ENCODE data around the gene TGFB2.

Gene TGFB2

DNA sequence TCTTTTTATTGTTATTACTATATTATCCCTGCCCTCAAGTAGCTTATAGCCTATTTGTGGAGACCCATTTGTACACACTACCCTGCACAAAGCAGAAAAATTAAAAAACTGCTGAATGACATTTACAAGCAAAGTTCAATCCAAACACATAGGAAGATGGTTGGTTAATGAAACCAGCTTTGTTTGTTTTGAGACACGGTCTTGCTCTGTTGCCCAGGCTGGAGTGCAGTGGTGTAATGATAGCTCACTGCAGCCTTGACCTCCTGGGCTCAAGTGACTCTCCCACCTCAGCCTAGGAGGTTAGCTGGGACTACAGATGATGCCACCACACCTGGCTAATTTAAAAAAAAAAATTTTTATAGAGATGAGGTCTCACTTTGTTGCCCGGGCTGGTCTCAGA, 31.6 kb downstream of the TGFB2 start:
- TF ChIP-seq FOXM1 (IDR thresholded peaks at IDR 0.05; ENCODE audit: borderline replicate concordance, low read depth): no peak
- TF ChIP-seq, protein P1, sequence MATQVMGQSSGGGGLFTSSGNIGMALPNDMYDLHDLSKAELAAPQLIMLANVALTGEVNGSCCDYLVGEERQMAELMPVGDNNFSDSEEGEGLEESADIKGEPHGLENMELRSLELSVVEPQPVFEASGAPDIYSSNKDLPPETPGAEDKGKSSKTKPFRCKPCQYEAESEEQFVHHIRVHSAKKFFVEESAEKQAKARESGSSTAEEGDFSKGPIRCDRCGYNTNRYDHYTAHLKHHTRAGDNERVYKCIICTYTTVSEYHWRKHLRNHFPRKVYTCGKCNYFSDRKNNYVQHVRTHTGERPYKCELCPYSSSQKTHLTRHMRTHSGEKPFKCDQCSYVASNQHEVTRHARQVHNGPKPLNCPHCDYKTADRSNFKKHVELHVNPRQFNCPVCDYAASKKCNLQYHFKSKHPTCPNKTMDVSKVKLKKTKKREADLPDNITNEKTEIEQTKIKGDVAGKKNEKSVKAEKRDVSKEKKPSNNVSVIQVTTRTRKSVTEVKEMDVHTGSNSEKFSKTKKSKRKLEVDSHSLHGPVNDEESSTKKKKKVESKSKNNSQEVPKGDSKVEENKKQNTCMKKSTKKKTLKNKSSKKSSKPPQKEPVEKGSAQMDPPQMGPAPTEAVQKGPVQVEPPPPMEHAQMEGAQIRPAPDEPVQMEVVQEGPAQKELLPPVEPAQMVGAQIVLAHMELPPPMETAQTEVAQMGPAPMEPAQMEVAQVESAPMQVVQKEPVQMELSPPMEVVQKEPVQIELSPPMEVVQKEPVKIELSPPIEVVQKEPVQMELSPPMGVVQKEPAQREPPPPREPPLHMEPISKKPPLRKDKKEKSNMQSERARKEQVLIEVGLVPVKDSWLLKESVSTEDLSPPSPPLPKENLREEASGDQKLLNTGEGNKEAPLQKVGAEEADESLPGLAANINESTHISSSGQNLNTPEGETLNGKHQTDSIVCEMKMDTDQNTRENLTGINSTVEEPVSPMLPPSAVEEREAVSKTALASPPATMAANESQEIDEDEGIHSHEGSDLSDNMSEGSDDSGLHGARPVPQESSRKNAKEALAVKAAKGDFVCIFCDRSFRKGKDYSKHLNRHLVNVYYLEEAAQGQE (IDR thresholded peaks at IDR 0.05; ENCODE audit: low read depth): no peak

DNA sequence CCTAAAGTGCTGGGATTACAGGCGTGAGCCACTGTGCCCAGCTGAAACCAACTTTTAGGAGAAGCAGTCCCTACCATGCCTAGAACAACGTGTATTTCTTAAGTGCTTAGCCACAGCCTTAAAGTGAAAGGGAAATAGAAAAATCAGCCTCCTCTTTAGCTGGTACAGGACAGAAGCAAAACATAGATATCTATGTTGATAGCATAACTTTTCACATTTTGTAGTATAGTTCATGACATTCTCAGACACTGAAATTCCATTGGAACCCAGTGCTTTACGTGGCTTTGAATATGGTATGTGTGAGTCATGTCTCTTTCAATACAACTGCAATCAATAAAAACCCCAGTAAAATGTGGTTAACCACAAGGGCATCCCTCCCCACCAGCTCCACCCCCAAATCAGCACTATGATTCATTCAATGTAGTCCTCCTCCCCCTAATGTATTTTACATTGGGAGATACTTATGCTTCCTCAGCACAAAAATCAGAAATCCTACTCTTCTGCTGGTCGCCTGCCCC, 32.1 kb downstream of the TGFB2 start:
- TF ChIP-seq CEBPB (IDR thresholded peaks at IDR 0.05): no peak
- peak; percentile 83 for TF ChIP-seq TEAD4 (IDR thresholded peaks at IDR 0.05)
- TF ChIP-seq NFIC (IDR thresholded peaks at IDR 0.05): peak; percentile 38; the same call in 1 of the 2 replicates
- TF ChIP-seq, protein P2, sequence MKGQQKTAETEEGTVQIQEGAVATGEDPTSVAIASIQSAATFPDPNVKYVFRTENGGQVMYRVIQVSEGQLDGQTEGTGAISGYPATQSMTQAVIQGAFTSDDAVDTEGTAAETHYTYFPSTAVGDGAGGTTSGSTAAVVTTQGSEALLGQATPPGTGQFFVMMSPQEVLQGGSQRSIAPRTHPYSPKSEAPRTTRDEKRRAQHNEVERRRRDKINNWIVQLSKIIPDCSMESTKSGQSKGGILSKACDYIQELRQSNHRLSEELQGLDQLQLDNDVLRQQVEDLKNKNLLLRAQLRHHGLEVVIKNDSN (IDR thresholded peaks at IDR 0.05): no peak
- peak; percentile 87 for TF ChIP-seq EP300 (IDR thresholded peaks at IDR 0.05; ENCODE audit: borderline replicate concordance)
- 0 out of 2 replicates have a peak, but pooled peaks have one; percentile 21 for TF ChIP-seq MAX (IDR thresholded peaks at IDR 0.05)
- peak; percentile 82 for TF ChIP-seq TCF12 (IDR thresholded peaks at IDR 0.05; ENCODE audit: low read depth)
- peak; percentile 54; the same call in 1 of the 2 replicates for TF ChIP-seq FOXM1 (IDR thresholded peaks at IDR 0.05; ENCODE audit: borderline replicate concordance, low read depth)
- no peak for TF ChIP-seq ZBTB7A (IDR thresholded peaks at IDR 0.05; ENCODE audit: low read depth)

DNA sequence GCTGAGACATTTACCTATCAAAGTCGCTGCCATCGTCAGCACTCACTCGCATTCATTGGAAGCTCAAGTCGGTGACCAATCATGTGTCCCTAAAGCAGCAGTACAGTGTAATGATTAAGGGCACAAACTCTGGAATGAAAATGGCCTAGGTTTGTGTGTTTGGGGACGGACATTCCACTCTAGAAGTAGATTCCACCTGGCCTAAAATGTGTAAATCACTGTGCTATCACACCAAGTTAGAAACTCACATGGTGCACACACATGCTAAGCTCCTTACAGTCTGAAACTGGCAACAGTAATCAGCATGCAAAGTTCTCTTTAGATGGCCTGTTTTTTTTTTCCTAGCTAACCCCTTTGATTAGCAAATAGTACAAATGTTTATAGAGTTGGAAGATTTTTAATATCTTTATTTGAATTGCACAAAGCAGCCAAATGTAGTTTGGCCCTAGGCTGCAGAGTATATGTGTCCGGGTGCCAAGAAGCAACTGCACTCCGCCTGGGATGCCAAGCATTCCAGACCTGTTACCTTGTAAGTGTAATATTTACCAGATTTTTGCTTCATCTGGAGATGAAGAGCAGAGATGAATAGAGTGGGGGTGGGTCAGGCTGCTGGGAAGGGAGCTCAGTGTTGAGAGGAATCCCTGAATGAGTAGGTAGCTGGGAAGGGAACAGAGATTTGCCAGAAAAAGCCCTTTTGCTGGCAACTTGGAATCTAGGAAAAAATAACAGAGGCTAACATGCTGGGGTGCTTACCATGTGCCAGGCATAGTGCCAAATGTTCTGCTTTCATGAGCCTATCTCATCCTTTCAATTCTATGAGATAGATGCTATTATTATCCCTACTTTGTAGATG, 35.2 kb downstream of the TGFB2 start:
- TF ChIP-seq MAX (IDR thresholded peaks at IDR 0.05) (peak; percentile 43; the same call in 1 of the 2 replicates), TCF12 (IDR thresholded peaks at IDR 0.05; ENCODE audit: low read depth) (peak; percentile 63), TEAD4 (IDR thresholded peaks at IDR 0.05) (peak; percentile 97), CEBPB (IDR thresholded peaks at IDR 0.05) (no peak), EP300 (IDR thresholded peaks at IDR 0.05; ENCODE audit: borderline replicate concordance) (peak; percentile 69), ZBTB7A (IDR thresholded peaks at IDR 0.05; ENCODE audit: low read depth) (no peak), EGR1 (IDR thresholded peaks at IDR 0.05) (no peak), TAF1 (IDR thresholded peaks at IDR 0.05; ENCODE audit: low read depth) (no peak), NFIC (IDR thresholded peaks at IDR 0.05) (peak; percentile 57), RAD21 (IDR thresholded peaks at IDR 0.05; ENCODE audit: low read depth) (peak; percentile 14; the same call in 1 of the 2 replicates), CREB1 (IDR thresholded peaks at IDR 0.05; ENCODE audit: low read depth) (no peak), FOXM1 (IDR thresholded peaks at IDR 0.05; ENCODE audit: borderline replicate concordance, low read depth) (peak; percentile 36), YY1 (IDR thresholded peaks at IDR 0.05; ENCODE audit: low read depth) (no peak)
- TF ChIP-seq, protein P1 (IDR thresholded peaks at IDR 0.05; ENCODE audit: low read depth): no peak
- TF ChIP-seq, protein P2 (IDR thresholded peaks at IDR 0.05): no peak

GRCh38 chr1:218382261-218382660, 37.1 kb downstream of the TGFB2 start:
- TF ChIP-seq ZBTB7A (IDR thresholded peaks at IDR 0.05; ENCODE audit: low read depth) (no peak), TAF1 (IDR thresholded peaks at IDR 0.05; ENCODE audit: low read depth) (no peak), CEBPB (IDR thresholded peaks at IDR 0.05) (no peak), EGR1 (IDR thresholded peaks at IDR 0.05) (no peak), EP300 (IDR thresholded peaks at IDR 0.05; ENCODE audit: borderline replicate concordance) (no peak), TEAD4 (IDR thresholded peaks at IDR 0.05) (no peak), NFIC (IDR thresholded peaks at IDR 0.05) (no peak), RAD21 (IDR thresholded peaks at IDR 0.05; ENCODE audit: low read depth) (no peak), CREB1 (IDR thresholded peaks at IDR 0.05; ENCODE audit: low read depth) (no peak)
- TF ChIP-seq, protein P1 (IDR thresholded peaks at IDR 0.05; ENCODE audit: low read depth): no peak
- TF ChIP-seq, protein P2 (IDR thresholded peaks at IDR 0.05): no peak

Data from Ishikawa (cell line).